GM12892 (cell line): ENCODE data around the gene MRPL11.
"Not testable (repeated sequence)": the region's sequence is repeated elsewhere in the genome, so short reads cannot be mapped to it uniquely, and the experiment has no call there.

Source experiments
- DNase-seq: peaks from one replicate; pipeline ENCODE4 v3.0.0; 2011; ENCODE audit not compliant: insufficient read length
- FAIRE-seq: peaks from 2 replicates; lab custom pipeline; 2011; peaks lifted over from hg19 to GRCh38; lab: Jason Lieb, UNC
- POLR2A ChIP-seq: IDR thresholded peaks from 2 replicates; pipeline ENCODE4 v1.6.1; 2011; ENCODE audit warnings: low read depth, low read length, control low read depth
- POLR2AphosphoS5 ChIP-seq: IDR thresholded peaks from 2 replicates; pipeline ENCODE4 v1.6.1; 2011; ENCODE audit warnings: low read depth, low read length, control low read depth
- TAF1 ChIP-seq: IDR thresholded peaks from 2 replicates; pipeline ENCODE4 v1.6.1; 2011; ENCODE audit warnings: low read depth, mild to moderate bottlenecking, control low read depth, low read length, borderline replicate concordance

Gene MRPL11

GRCh38 chr11:66465373-66466224 lies 27.0 kb upstream of the MRPL11 start:
- FAIRE-seq = no peak
- DNase-seq = no peak
- TF ChIP-seq TAF1 (no peak), POLR2AphosphoS5 (no peak), POLR2A (no peak)

GRCh38 chr11:66464916-66465315 lies 26.3 kb upstream of the MRPL11 start:
- no peak for TF ChIP-seq POLR2AphosphoS5
- no peak for TF ChIP-seq TAF1
- no peak for TF ChIP-seq POLR2A
- DNase-seq (no peak), FAIRE-seq (no peak)

GRCh38 chr11:66464116-66464515 lies 25.5 kb upstream of the MRPL11 start:
- DNase-seq, FAIRE-seq: not testable (repeated sequence)

GRCh38 chr11:66462911-66463310 lies 24.3 kb upstream of the MRPL11 start:
- TF ChIP-seq POLR2AphosphoS5 (no peak), POLR2A (no peak), TAF1 (no peak)
- DNase-seq (no peak), FAIRE-seq (no peak)

GRCh38 chr11:66462010-66462409 lies 23.4 kb upstream of the MRPL11 start:
- no peak for FAIRE-seq
- TF ChIP-seq POLR2A (no peak), POLR2AphosphoS5 (no peak)
- no peak for DNase-seq

- DNase-seq (no peak), FAIRE-seq (peak; percentile 9)
- TF ChIP-seq POLR2AphosphoS5 (no peak), POLR2A (no peak), TAF1 (no peak)
These were observed 20.6 kb upstream of the MRPL11 start for GRCh38 chr11:66459138-66459778.

- FAIRE-seq (no peak), DNase-seq (no peak)
- TF ChIP-seq POLR2AphosphoS5 (no peak), POLR2A (no peak), TAF1 (no peak)
These were observed 19.2 kb upstream of the MRPL11 start for GRCh38 chr11:66457826-66458225.

- no peak for FAIRE-seq
- DNase-seq = no peak
- no peak for TF ChIP-seq POLR2A
- TF ChIP-seq POLR2AphosphoS5 = no peak
- no peak for TF ChIP-seq TAF1
These were observed 16.2 kb upstream of the MRPL11 start for GRCh38 chr11:66454828-66455227.

- no peak for FAIRE-seq
- TF ChIP-seq POLR2A (no peak), TAF1 (no peak), POLR2AphosphoS5 (no peak)
These were observed 15.6 kb upstream of the MRPL11 start for GRCh38 chr11:66454247-66454646.

GRCh38 chr11:66451663-66452062 lies 13.0 kb upstream of the MRPL11 start:
- DNase-seq (no peak), FAIRE-seq (no peak)
- TF ChIP-seq TAF1 = no peak
- TF ChIP-seq POLR2AphosphoS5 = no peak
- no peak for TF ChIP-seq POLR2A

More at GRCh38 chr11:66454247-66454646, 15.6 kb upstream of the MRPL11 start:
- DNase-seq = no peak

- no peak for TF ChIP-seq POLR2AphosphoS5
- TF ChIP-seq POLR2A = no peak
- TF ChIP-seq TAF1 = no peak
- no peak for DNase-seq
- no peak for FAIRE-seq
These were observed 11.9 kb upstream of the MRPL11 start for GRCh38 chr11:66450560-66450959.

GRCh38 chr11:66448523-66448922 lies 9.9 kb upstream of the MRPL11 start:
- TF ChIP-seq TAF1 = no peak
- no peak for TF ChIP-seq POLR2AphosphoS5
- TF ChIP-seq POLR2A = no peak
- FAIRE-seq (no peak), DNase-seq (no peak)
